IMR-90 (cell line): ENCODE results near the gene OR51I1. TPM values are rescaled to one million over a fixed set of nuclear protein-coding genes. Genes with fewer than 3 reads are reported as not detected.

Experiments
- ATAC-seq: fragments of 200-7000 bp; cut with Tn5 transposase; 2 replicates; pipeline ENCODE4 v1.9.1; 2020; ENCODE audit warnings: low read depth, mild to moderate bottlenecking, moderate library complexity
- BruUV-seq: library from RNA; stranded (reverse); fragments of 400-500 nt; replicated peaks from 2 replicates; lab custom pipeline; 2021; lab: Mats Ljungman, UMichigan
- CTCF ChIA-PET: fragments of 300-600 bp; formaldehyde crosslinking; extraction: SDS; loops from one replicate; lab custom pipeline; 2021; ENCODE audit warnings: antibody characterized with exemption; lab: Yijun Ruan, JAX
- POLR2A ChIA-PET: fragments of 300-600 bp; sonication (Branson Sonifier 250); formaldehyde crosslinking; loops from one replicate; lab custom pipeline; 2022; ENCODE audit warnings: antibody characterized with exemption; ENCODE audit not compliant: unreplicated experiment; lab: Charles Lee
- DNase-seq: peaks from one replicate; pipeline ENCODE4 v3.0.0; 2013
- H2AFZ ChIP-seq: replicated peaks from 2 replicates; pipeline ENCODE3; 2013; ENCODE audit warnings: low read length, mild to moderate bottlenecking; ENCODE audit not compliant: poor library complexity
- H2AK5ac ChIP-seq: 2 replicates; pipeline ENCODE4 v1.6.1; 2013; ENCODE audit warnings: low read depth, low read length, inconsistent platforms
- H2AK9ac ChIP-seq: replicated peaks from 2 replicates; pipeline ENCODE3; 2013; ENCODE audit warnings: mild to moderate bottlenecking, low read depth, low read length, moderate library complexity; ENCODE audit not compliant: poor library complexity
- H2BK120ac ChIP-seq: 2 replicates; pipeline ENCODE4 v1.6.1; 2013; ENCODE audit warnings: low read depth, low read length, inconsistent platforms
- H2BK15ac ChIP-seq: 3 replicates; pipeline ENCODE4 v1.6.1; 2013; ENCODE audit warnings: low read depth, low read length, inconsistent platforms
- H2BK20ac ChIP-seq: 2 replicates; pipeline ENCODE4 v1.6.1; 2013; ENCODE audit warnings: low read depth, mild to moderate bottlenecking, inconsistent platforms, low read length, moderate library complexity
- H2BK5ac ChIP-seq: 2 replicates; pipeline ENCODE4 v1.6.1; 2013; ENCODE audit warnings: mild to moderate bottlenecking, low read depth, low read length, inconsistent platforms; ENCODE audit not compliant: poor library complexity, severe bottlenecking
- H3K14ac ChIP-seq: replicated peaks from 2 replicates; pipeline ENCODE4 v1.6.1; 2013; ENCODE audit warnings: low read depth, low read length, inconsistent platforms
- H3K18ac ChIP-seq: 2 replicates; pipeline ENCODE4 v1.6.1; 2013; ENCODE audit warnings: low read depth, low read length, control low read depth
- H3K23ac ChIP-seq: 2 replicates; pipeline ENCODE4 v1.6.1; 2013; ENCODE audit warnings: low read depth, low read length, inconsistent platforms
- H3K27ac ChIP-seq: 2 replicates; pipeline ENCODE4 v1.5.1; 2013; ENCODE audit warnings: mild to moderate bottlenecking, control low read depth, low read length; ENCODE audit not compliant: insufficient read depth
- H3K27me3 ChIP-seq: 2 replicates; pipeline ENCODE4 v1.6.1; 2013; ENCODE audit warnings: low read length; ENCODE audit not compliant: control insufficient read depth, insufficient read depth
- H3K36me3 ChIP-seq: 2 replicates; pipeline ENCODE4 v1.6.1; 2013; ENCODE audit warnings: low read length, mixed read lengths; ENCODE audit not compliant: control insufficient read depth, insufficient read depth
- H3K4ac ChIP-seq: 2 replicates; pipeline ENCODE4 v1.6.1; 2013; ENCODE audit warnings: low read depth, low read length, inconsistent platforms
- H3K4me1 ChIP-seq: 2 replicates; pipeline ENCODE4 v1.6.1; 2013; ENCODE audit warnings: low read length, mixed read lengths; ENCODE audit not compliant: control insufficient read depth, insufficient read depth
- H3K4me2 ChIP-seq: 2 replicates; pipeline ENCODE4 v1.6.1; 2013; ENCODE audit warnings: low read depth, mild to moderate bottlenecking, control low read depth, low read length, moderate library complexity
- H3K4me3 ChIP-seq: 2 replicates; pipeline ENCODE4 v1.5.1; 2013; ENCODE audit warnings: low read depth, mild to moderate bottlenecking, control low read depth, low read length, moderate library complexity; ENCODE audit not compliant: insufficient read depth
- H3K56ac ChIP-seq: 2 replicates; pipeline ENCODE4 v1.6.1; 2013; ENCODE audit warnings: low read length, inconsistent platforms; ENCODE audit not compliant: insufficient read depth; ENCODE audit errors: extremely low read depth
- H3K79me1 ChIP-seq, 2 experiments: 2 replicates each; pipeline ENCODE4 v1.6.1; 2013; ENCODE audit warnings: low read length in 2 of 2, inconsistent platforms in 1 of 2, low read depth in 1 of 2
- H3K9ac ChIP-seq: 2 replicates; pipeline ENCODE4 v1.6.1; 2013; ENCODE audit warnings: low read depth, low read length, control low read depth
- H3K9me1 ChIP-seq: 2 replicates; pipeline ENCODE4 v1.6.1; 2013; ENCODE audit warnings: low read length, inconsistent platforms; ENCODE audit not compliant: insufficient read depth
- H3K9me3 ChIP-seq: 2 replicates; pipeline ENCODE4 v1.6.1; 2013; ENCODE audit warnings: low read length; ENCODE audit not compliant: control insufficient read depth, insufficient read depth
- H4K20me1 ChIP-seq: 2 replicates; pipeline ENCODE4 v1.6.1; 2013; ENCODE audit warnings: low read length, inconsistent platforms; ENCODE audit not compliant: insufficient read depth
- H4K5ac ChIP-seq: 2 replicates; pipeline ENCODE4 v1.6.1; 2013; ENCODE audit warnings: mild to moderate bottlenecking, low read depth, low read length, control low read depth
- H4K8ac ChIP-seq, 2 experiments: 2 replicates each; pipeline ENCODE4 v1.6.1; 2013; ENCODE audit warnings: low read depth in 2 of 2, low read length in 2 of 2, control low read depth in 1 of 2, inconsistent platforms in 1 of 2
- H4K91ac ChIP-seq: 2 replicates; pipeline ENCODE4 v1.6.1; 2013; ENCODE audit warnings: low read depth, low read length, inconsistent platforms; ENCODE audit not compliant: insufficient read depth
- BHLHE40 ChIP-seq: fragments of 150-350 bp; IDR thresholded peaks from 2 replicates; pipeline ENCODE4 v1.6.1; 2016; ENCODE audit warnings: mild to moderate bottlenecking, low read depth, low read length
- CEBPB ChIP-seq: IDR thresholded peaks from 2 replicates; pipeline ENCODE4 v1.6.1; 2012; ENCODE audit warnings: low read depth, low read length, improper control_type of control experiment
- CHD1 ChIP-seq: IDR thresholded peaks from 2 replicates; pipeline ENCODE4 v1.6.1; 2012; ENCODE audit warnings: low read depth, low read length, improper control_type of control experiment
- CTCF ChIP-seq: conservative IDR thresholded peaks from 2 replicates; pipeline ENCODE4 v1.5.1; 2012; ENCODE audit warnings: mild to moderate bottlenecking, low read depth, low read length, improper control_type of control experiment
- ELK1 ChIP-seq: fragments of 150-350 bp; IDR thresholded peaks from 2 replicates; pipeline ENCODE4 v1.6.1; 2016; ENCODE audit warnings: low read depth, mild to moderate bottlenecking, low read length, moderate library complexity, borderline replicate concordance
- FOS ChIP-seq: fragments of 150-350 bp; IDR thresholded peaks from 2 replicates; pipeline ENCODE4 v1.6.1; 2016; ENCODE audit warnings: low read depth, low read length
- MAZ ChIP-seq: IDR thresholded peaks from 2 replicates; pipeline ENCODE4 v1.6.1; 2012; ENCODE audit warnings: low read depth, mild to moderate bottlenecking, low read length, improper control_type of control experiment, moderate library complexity, borderline replicate concordance
- MXI1 ChIP-seq: IDR thresholded peaks from 2 replicates; pipeline ENCODE4 v1.6.1; 2012; ENCODE audit warnings: low read depth, mild to moderate bottlenecking, low read length, moderate library complexity, borderline replicate concordance
- POLR2A ChIP-seq: IDR thresholded peaks from 2 replicates; pipeline ENCODE4 v1.6.1; 2012; ENCODE audit warnings: mild to moderate bottlenecking, low read depth, low read length
- RCOR1 ChIP-seq: IDR thresholded peaks from 2 replicates; pipeline ENCODE4 v1.6.1; 2012; ENCODE audit warnings: mild to moderate bottlenecking, low read length, improper control_type of control experiment; ENCODE audit not compliant: insufficient replicate concordance
- RFX5 ChIP-seq: IDR thresholded peaks from 2 replicates; pipeline ENCODE4 v1.8.0; 2012; ENCODE audit warnings: low read depth, mild to moderate bottlenecking, low read length, moderate library complexity
- SMC3 ChIP-seq: fragments of 150-350 bp; IDR thresholded peaks from 2 replicates; pipeline ENCODE4 v1.6.1; 2016; ENCODE audit warnings: low read depth, mild to moderate bottlenecking, antibody characterized with exemption, low read length, moderate library complexity
- WGBS, 2 experiments: methylation state at CpG; one replicate each; pipeline versions ENCODE4 v1.1.5 to v1.1.7; 2013; ENCODE audit warnings: missing lambda C conversion rate in 2 of 2; ENCODE audit not compliant: insufficient read length in 1 of 2; ENCODE audit errors: extremely low coverage in 2 of 2; 5-methylcytosine and 5-hydroxymethylcytosine counted together
- dilution Hi-C: fragments of 300-500 bp; cut with HindIII; formaldehyde crosslinking; loops from one replicate; pipeline ENCODE4 v1.14.3; 2018; ENCODE audit warnings: low sequenced_read_pairs; ENCODE audit not compliant: unreplicated experiment
- in situ Hi-C: fragments of 300-500 bp; cut with MboI; formaldehyde crosslinking; loops from 3 replicates; pipeline ENCODE4 v1.14.3; 2019; ENCODE audit warnings: low sequenced_read_pairs, inconsistent platforms, mixed read lengths
- intact Hi-C: fragments of 100-400 bp; cut with micrococcal nuclease; formaldehyde crosslinking; loops from 2 replicates; pipeline ENCODE4 v1.10.0; 2022
- polyA plus RNA-seq, 3 experiments: library from polyadenylated mRNA; depleted of rRNA; stranded (reverse); fragments of >200 nt; gene quantifications; 2 replicates each; pipeline ENCODE4 v1.2.3, GENCODE V29; 2012; ENCODE audit warnings: low replicate concordance in 1 of 3
- total RNA-seq: library from RNA; depleted of rRNA; stranded (reverse); fragments of >200 nt; gene quantifications from 2 replicates; pipeline ENCODE4 v1.2.3, GENCODE V29; 2012
- TF ChIP-seq, protein P1 (sequence below): fragments of 150-350 bp; IDR thresholded peaks from 2 replicates; pipeline ENCODE4 v1.6.1; 2017; ENCODE audit warnings: mild to moderate bottlenecking, antibody characterized with exemption, low read length, low read depth

Gene OR51I1
- total and polyA plus RNA-seq, 2 of the 4 experiments (the other 2 are of a cell fraction), result not detected

DNA sequence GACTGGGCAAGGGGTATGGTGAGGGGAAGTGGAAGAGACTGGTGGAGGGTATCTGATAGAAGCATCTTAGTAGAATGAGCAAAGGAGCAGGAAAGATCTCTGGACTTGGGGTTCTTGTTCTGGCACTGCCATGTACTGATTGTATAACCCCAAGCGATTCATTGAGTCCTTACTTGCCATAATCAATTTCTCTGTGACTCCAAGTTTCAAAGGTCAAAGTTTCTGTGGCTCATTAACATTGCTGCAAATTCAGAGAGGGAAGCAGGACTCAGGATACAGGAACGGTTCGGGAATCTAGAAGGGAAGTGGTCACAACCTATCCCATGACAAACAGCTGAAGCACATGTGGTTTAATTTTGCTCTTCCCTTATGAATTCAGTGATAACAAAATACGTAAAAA, 8.1 kb upstream of the OR51I1 start:
- Histone ChIP-seq H3K9me1 (no peaks in the 10 kb centered on the region), H2AFZ (no peak overlapping the region), H3K9ac (no peak overlapping the region), H4K91ac (no peak overlapping the region), H3K4me1 (no peaks in the 10 kb centered on the region), H4K8ac (no peak overlapping the region), H3K18ac (no peak overlapping the region), H4K5ac (no peak overlapping the region), H3K27ac (no peak overlapping the region), H2AK5ac (no peak overlapping the region), H3K23ac (no peak overlapping the region), H3K27me3 (no peaks in the 10 kb centered on the region), H3K4me3 (no peak overlapping the region), H3K4me2 (no peak overlapping the region), H3K9me3 (no peaks in the 10 kb centered on the region), H4K20me1 (no peaks in the 10 kb centered on the region), H2AK9ac (no peak overlapping the region), H2BK15ac (no peak overlapping the region), H3K4ac (no peak overlapping the region), H3K14ac (no peak overlapping the region), H2BK20ac (no peak overlapping the region), H3K56ac (no peak overlapping the region), H2BK120ac (no peak overlapping the region), H3K36me3 (no peaks in the 10 kb centered on the region), H3K79me1 (no peaks in the 10 kb centered on the region), H2BK5ac (no peak overlapping the region)
- ATAC-seq, result no peak
- TF ChIP-seq RCOR1, result no peak
- no peak for TF ChIP-seq MXI1
- no peak for TF ChIP-seq CEBPB
- no peak for TF ChIP-seq BHLHE40
- TF ChIP-seq CTCF, result no peak
- no peak for TF ChIP-seq FOS
- no peak for TF ChIP-seq MAZ
- TF ChIP-seq SMC3, result no peak
- TF ChIP-seq ELK1, result no peak
- no peak for TF ChIP-seq CHD1
- no peak for TF ChIP-seq RFX5
- no peak for TF ChIP-seq POLR2A
- TF ChIP-seq, protein P1, sequence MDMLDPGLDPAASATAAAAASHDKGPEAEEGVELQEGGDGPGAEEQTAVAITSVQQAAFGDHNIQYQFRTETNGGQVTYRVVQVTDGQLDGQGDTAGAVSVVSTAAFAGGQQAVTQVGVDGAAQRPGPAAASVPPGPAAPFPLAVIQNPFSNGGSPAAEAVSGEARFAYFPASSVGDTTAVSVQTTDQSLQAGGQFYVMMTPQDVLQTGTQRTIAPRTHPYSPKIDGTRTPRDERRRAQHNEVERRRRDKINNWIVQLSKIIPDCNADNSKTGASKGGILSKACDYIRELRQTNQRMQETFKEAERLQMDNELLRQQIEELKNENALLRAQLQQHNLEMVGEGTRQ, result no peak
- no TSS peak for BruUV-seq
- ChIA-PET POLR2A (no interaction called here), CTCF (no interaction called here)
- DNase-seq, result no peak
- intact Hi-C loops (no loop called here), dilution Hi-C loops (no loop called here), in situ Hi-C loops (no loop called here)
- WGBS, 2 experiments, result no CpG with 5 or more reads among the region's 4 CpGs
